Gastroesophageal sphincter (tissue), 4 donors: ENCODE data around the gene NOSIP. TPM values are rescaled to one million over a fixed set of nuclear protein-coding genes. Genes with fewer than 3 reads are reported as not detected.

Experiments used
- ATAC-seq: fragments of 150-250 bp; one replicate; pipeline ENCODE4 v1.9.1; 2016; ENCODE audit warnings: mild to moderate bottlenecking, moderate library complexity
- H3K27ac ChIP-seq, 4 donors: fragments of 200-600 bp; sonication (generic) in 3 of 4; 1 replicate in 3 of 4; 2 replicates in 1 of 4; pipeline ENCODE4 v1.5.1; 2016 to 2019
- H3K27me3 ChIP-seq: fragments of 200-600 bp; sonication (generic); one replicate; pipeline ENCODE4 v1.5.1; 2019
- H3K36me3 ChIP-seq, 2 donors: fragments of 200-600 bp; sonication (generic); one replicate each; pipeline ENCODE4 v1.5.1; 2019; ENCODE audit warnings: control low read depth in 1 of 2
- H3K4me1 ChIP-seq, 3 donors: fragments of 200-600 bp; sonication (generic); 1 replicate in 2 of 3; 2 replicates in 1 of 3; pipeline ENCODE4 v1.5.1; 2016 to 2019; ENCODE audit warnings: control low read depth in 2 of 3
- H3K4me3 ChIP-seq, 2 donors: fragments of 200-600 bp; sonication (generic); one replicate each; pipeline ENCODE4 v1.5.1; 2019; ENCODE audit warnings: mild to moderate bottlenecking in 1 of 2, moderate library complexity in 1 of 2
- H3K9me3 ChIP-seq, 3 donors: fragments of 200-600 bp; sonication (generic); one replicate each; pipeline ENCODE4 v1.5.1; 2017 to 2019; ENCODE audit warnings: control low read depth in 2 of 3
- CTCF ChIP-seq, 4 experiments: fragments of 200-600 bp in 2 of 4; fragments of 450-650 bp in 2 of 4; sonication (generic) in 1 of 4; IDR thresholded peaks; one replicate each; pipeline ENCODE4 v1.5.1; 2017 to 2019; ENCODE audit warnings: antibody characterized with exemption in 4 of 4, mild to moderate bottlenecking in 2 of 4, moderate library complexity in 2 of 4
- EP300 ChIP-seq: sonication (generic); formaldehyde crosslinking; IDR thresholded peaks from one replicate; pipeline ENCODE4 v1.6.1; 2017; ENCODE audit warnings: antibody characterized with exemption, mild to moderate bottlenecking
- POLR2A ChIP-seq, 2 donors: fragments of 450-650 bp; IDR thresholded peaks; one replicate each; pipeline ENCODE4 v1.6.1; 2017; ENCODE audit warnings: antibody characterized with exemption in 2 of 2, mild to moderate bottlenecking in 2 of 2, moderate library complexity in 1 of 2
- POLR2AphosphoS5 ChIP-seq: sonication (generic); formaldehyde crosslinking; IDR thresholded peaks from one replicate; pipeline ENCODE4 v1.6.1; 2017; ENCODE audit warnings: antibody characterized with exemption
- WGBS, 2 donors: methylation state at CpG; one replicate each; pipeline ENCODE4 v1.1.5; 2018; ENCODE audit warnings: low coverage in 1 of 2; 5-methylcytosine and 5-hydroxymethylcytosine counted together
- total RNA-seq, 4 donors: library from RNA; depleted of rRNA; stranded (reverse); fragments of >200 nt; gene quantifications; one replicate each; pipeline ENCODE4 v1.1.0, GENCODE V29; 2016

Gene NOSIP
- total RNA-seq, 4 donors from 2014 or later, result 45.5 to 59.6 (median 51.8) TPM

GRCh38 chr19:49583239-49583638 is 2.9 kb upstream of the NOSIP start:
- Histone ChIP-seq H3K27me3 (no peaks in the 10 kb centered on the region), H3K4me3 (no peak overlapping the region), H3K36me3 (no peaks in the 10 kb centered on the region), H3K4me1 (peaks cover 0 to 29% (median 9%) of the 10 kb centered on the region in 3 donors), H3K27ac (no peak overlapping the region), H3K9me3 (no peaks in the 10 kb centered on the region)
- ATAC-seq, result no peak
- WGBS, 2 donors, result 18 to 20% methylated on average over 1 of the region's 2 CpGs
- no peak for TF ChIP-seq EP300
- TF ChIP-seq CTCF (IDR thresholded peaks at IDR 0.05), result no peak
- TF ChIP-seq POLR2A (IDR thresholded peaks at IDR 0.05), result no peak
- no peak for TF ChIP-seq POLR2AphosphoS5

- Histone ChIP-seq H3K9me3 (no peaks in the 10 kb centered on the region), H3K27ac (peak within 1 kb of the TSS; percentile 10 to 84 (median 79)), H3K4me3 (peak within 1 kb of the TSS; percentile 50 to 71), H3K27me3 (no peaks in the 10 kb centered on the region), H3K36me3 (peaks cover 0 to 5% of the 10 kb centered on the region in 2 donors), H3K4me1 (peaks cover 0 to 37% (median 9%) of the 10 kb centered on the region in 3 donors)
- ATAC-seq, result no peak
- no peak for TF ChIP-seq EP300
- WGBS, 2 donors, result 34 to 48% methylated on average over 7 to 9 of the region's 15 CpGs
Measured at GRCh38 chr19:49581007-49581508, 702 bp upstream of the NOSIP start, which contains the start of gene PRRG2. TSS of gene PRRG2 (plus strand) at chr19:49581316. CDS start at chr19:49583220, 1,904 bp downstream.

- peak overlapping the region; percentile 10 to 84 (median 79) for H3K27ac ChIP-seq
- no peaks in the 10 kb centered on the region for H3K27me3 ChIP-seq
- TF ChIP-seq POLR2A (IDR thresholded peaks at IDR 0.05) (no peak), CTCF (IDR thresholded peaks at IDR 0.05) (no peak), POLR2AphosphoS5 (no peak), EP300 (no peak)
- peaks cover 0 to 16% of the 10 kb centered on the region in 2 donors for H3K36me3 ChIP-seq
- H3K9me3 ChIP-seq, result no peaks in the 10 kb centered on the region
- H3K4me1 ChIP-seq, result peaks cover 0 to 37% (median 9%) of the 10 kb centered on the region in 3 donors
- WGBS, 2 donors, result 3% methylated on average over 7 of the region's 8 CpGs; no CpG with 5 or more reads in 1 of the 2 donors
- ATAC-seq, result no peak
- H3K4me3 ChIP-seq, result peak overlapping the region; percentile 50 to 71
Measured at GRCh38 chr19:49579947-49580263, 451 bp downstream of the NOSIP start.

- Histone ChIP-seq H3K27me3 (no peaks in the 10 kb centered on the region), H3K27ac (no peak overlapping the region), H3K9me3 (no peaks in the 10 kb centered on the region), H3K36me3 (peaks cover 0 to 24% of the 10 kb centered on the region in 2 donors), H3K4me1 (peaks cover 0 to 37% (median 9%) of the 10 kb centered on the region in 3 donors), H3K4me3 (peak overlapping the region in 1 of 2 donors; percentile 71)
- no peak for TF ChIP-seq EP300
- no peak for TF ChIP-seq POLR2A (IDR thresholded peaks at IDR 0.05)
- TF ChIP-seq CTCF (IDR thresholded peaks at IDR 0.05), result no peak
- no peak for TF ChIP-seq POLR2AphosphoS5
- ATAC-seq, result no peak
- 62 to 76% methylated on average over 3 to 4 of the region's 4 CpGs for WGBS, 2 donors
Measured at GRCh38 chr19:49579193-49579592, 1.2 kb downstream of the NOSIP start.

GRCh38 chr19:49574206-49574755 is 6.1 kb downstream of the NOSIP start:
- Histone ChIP-seq H3K27me3 (no peaks in the 10 kb centered on the region), H3K9me3 (no peaks in the 10 kb centered on the region), H3K36me3 (peaks cover 0 to 30% of the 10 kb centered on the region in 2 donors), H3K4me1 (peaks cover 4 to 41% (median 13%) of the 10 kb centered on the region in 3 donors), H3K4me3 (no peak overlapping the region), H3K27ac (no peak overlapping the region)
- 71% methylated on average over 2 of the region's 2 CpGs; no CpG with 5 or more reads in 1 of the 2 donors for WGBS, 2 donors
- TF ChIP-seq POLR2A (IDR thresholded peaks at IDR 0.05), result no peak
- no peak for TF ChIP-seq EP300
- no peak for TF ChIP-seq CTCF (IDR thresholded peaks at IDR 0.05)
- no peak for TF ChIP-seq POLR2AphosphoS5
- no peak for ATAC-seq
